Tibial nerve (tissue), 4 donors: ENCODE results near the gene CCDC40. TPM values are rescaled to one million over a fixed set of nuclear protein-coding genes. Genes with fewer than 3 reads are reported as not detected.
"Not testable (repeated sequence)": the region's sequence is repeated elsewhere in the genome, so short reads cannot be mapped to it uniquely, and the experiment has no call there.

Experiments
- DNase-seq, 2 donors: peaks; one replicate each; pipeline ENCODE4 v3.0.0-alpha.2; 2019; ENCODE audit warnings: low spot score in 2 of 2
- H3K27ac ChIP-seq, 4 donors: fragments of 200-600 bp; sonication (generic) in 3 of 4; one replicate each; pipeline ENCODE4 v1.5.1; 2017 to 2019; ENCODE audit warnings: mild to moderate bottlenecking in 1 of 4
- H3K27me3 ChIP-seq, 2 donors: fragments of 200-600 bp; sonication (generic) in 1 of 2; one replicate each; pipeline versions ENCODE4 v1.5.1 to v1.6.0; 2017 to 2019
- H3K36me3 ChIP-seq, 3 donors: fragments of 200-600 bp; sonication (generic); one replicate each; pipeline ENCODE4 v1.5.1; 2018 to 2019
- H3K4me1 ChIP-seq, 4 donors: fragments of 200-600 bp; sonication (generic) in 3 of 4; one replicate each; pipeline ENCODE4 v1.5.1; 2017 to 2019
- H3K4me3 ChIP-seq, 4 donors: fragments of 200-600 bp; sonication (generic) in 3 of 4; one replicate each; pipeline ENCODE4 v1.5.1; 2017 to 2019; ENCODE audit warnings: mild to moderate bottlenecking in 1 of 4, moderate library complexity in 1 of 4
- H3K9me3 ChIP-seq, 4 donors: fragments of 200-600 bp; sonication (generic) in 3 of 4; one replicate each; pipeline ENCODE4 v1.5.1; 2017 to 2019
- CTCF ChIP-seq, 5 experiments: fragments of 200-600 bp in 3 of 5; fragments of 450-650 bp in 2 of 5; sonication (generic) in 3 of 5; IDR thresholded peaks; one replicate each; pipeline ENCODE4 v1.5.1; 2016 to 2019; ENCODE audit warnings: antibody characterized with exemption in 5 of 5, mild to moderate bottlenecking in 3 of 5, moderate library complexity in 2 of 5
- EP300 ChIP-seq, 2 donors: sonication (generic); formaldehyde crosslinking; IDR thresholded peaks; one replicate each; pipeline ENCODE4 v1.6.1; 2017; ENCODE audit warnings: antibody characterized with exemption in 2 of 2, mild to moderate bottlenecking in 1 of 2
- POLR2A ChIP-seq, 2 donors: fragments of 450-650 bp; IDR thresholded peaks; one replicate each; pipeline ENCODE4 v1.6.1; 2017; ENCODE audit warnings: antibody characterized with exemption in 2 of 2, mild to moderate bottlenecking in 2 of 2, moderate library complexity in 2 of 2
- WGBS, 2 donors: methylation state at CpG; one replicate each; pipeline ENCODE4 v1.1.5; 2018; 5-methylcytosine and 5-hydroxymethylcytosine counted together
- total RNA-seq, 4 donors: library from RNA; depleted of rRNA; stranded (reverse); fragments of >200 nt; gene quantifications; one replicate each; pipeline ENCODE4 v1.1.0, GENCODE V29; 2016

Gene CCDC40
- total RNA-seq, 4 donors from 2014 or later = 7.1 to 13.8 (median 12.0) TPM

DNA sequence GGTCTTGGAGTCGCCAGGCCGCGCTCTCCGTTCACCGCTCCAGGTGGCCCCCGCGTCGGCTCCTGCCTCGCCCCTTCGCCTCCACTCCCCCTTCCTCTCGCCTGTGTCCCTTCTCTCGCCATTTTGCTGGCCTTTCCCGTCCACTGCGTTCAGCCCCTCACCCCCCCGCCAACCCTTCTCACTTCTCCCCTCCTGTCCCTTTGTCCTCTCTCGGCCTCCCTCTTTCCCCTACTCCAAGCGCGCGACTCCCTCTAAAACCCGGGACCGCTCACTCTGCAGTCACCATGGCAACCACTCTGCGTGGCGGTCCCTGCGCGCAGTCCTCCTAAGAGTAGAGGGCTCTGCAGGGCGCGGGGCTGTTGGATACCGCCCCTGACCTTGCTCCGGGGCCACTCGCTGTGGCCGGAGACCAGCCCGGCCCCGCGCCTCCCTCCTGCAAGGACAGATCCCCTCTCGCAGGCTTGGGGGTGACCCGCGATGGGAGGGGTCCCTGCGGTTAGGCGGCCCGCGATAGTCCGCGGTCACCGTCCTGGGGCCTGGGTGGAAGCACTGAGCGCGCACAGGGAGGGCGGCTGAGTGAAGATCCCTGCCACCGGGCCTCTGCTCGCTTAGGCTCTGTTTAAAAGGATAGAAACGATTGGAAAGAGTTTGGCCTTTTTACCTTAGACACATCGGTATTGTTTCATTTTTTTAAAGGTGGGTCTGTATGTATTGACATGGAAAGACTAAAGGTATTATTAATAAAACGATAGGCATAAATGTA is 454 bp downstream of the CCDC40 start:
- DNase-seq = no peak
- 2 to 4% methylated on average over 27 to 52 of the region's 52 CpGs for WGBS, 2 donors
- H3K27ac ChIP-seq = peak overlapping the region; percentile 62 to 98 (median 92)
- no peaks in the 10 kb centered on the region for H3K27me3 ChIP-seq
- peaks cover 0 to 36% (median 8%) of the 10 kb centered on the region in 4 donors for H3K4me1 ChIP-seq
- TF ChIP-seq CTCF (IDR thresholded peaks at IDR 0.05) = no peak
- TF ChIP-seq EP300 (IDR thresholded peaks at IDR 0.05) = no peak
- no peak for TF ChIP-seq POLR2A (IDR thresholded peaks at IDR 0.05)
- H3K9me3 ChIP-seq = no peaks in the 10 kb centered on the region
- peak overlapping the region; percentile 56 to 98 (median 80) for H3K4me3 ChIP-seq
- H3K36me3 ChIP-seq = peaks cover 0 to 21% (median 0%) of the 10 kb centered on the region in 3 donors

- Histone ChIP-seq H3K27me3 (no peaks in the 10 kb centered on the region), H3K27ac (no peak overlapping the region), H3K4me3 (no peak overlapping the region), H3K9me3 (no peaks in the 10 kb centered on the region), H3K36me3 (peaks cover 0 to 49% (median 0%) of the 10 kb centered on the region in 3 donors), H3K4me1 (no peaks in the 10 kb centered on the region)
- no peak for TF ChIP-seq POLR2A (IDR thresholded peaks at IDR 0.05)
- TF ChIP-seq CTCF (IDR thresholded peaks at IDR 0.05) = no peak
- TF ChIP-seq EP300 (IDR thresholded peaks at IDR 0.05) = no peak
- no peak for DNase-seq
- WGBS, 2 donors = 85 to 89% methylated on average over 6 of the region's 6 CpGs
Measured at GRCh38 chr17:80043963-80044362, 7.5 kb downstream of the CCDC40 start.

DNA sequence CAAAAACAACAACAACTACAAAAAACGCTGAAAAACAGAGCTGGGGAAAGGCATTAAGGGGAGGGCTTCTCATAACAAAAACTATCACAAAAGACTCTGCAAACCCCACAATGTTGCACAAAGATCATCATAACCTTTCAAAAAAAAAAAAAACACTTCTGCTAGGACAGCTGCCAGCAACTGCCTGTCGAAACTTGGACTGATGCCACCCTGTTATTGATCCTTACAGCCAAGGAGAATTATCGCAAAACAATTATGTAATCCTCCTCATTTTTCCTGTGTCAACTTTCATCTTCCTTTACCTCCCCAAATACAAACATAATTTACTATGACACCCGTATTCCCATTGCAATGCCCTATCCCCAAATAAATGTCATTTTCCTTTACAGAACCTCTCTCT is 9.3 kb downstream of the CCDC40 start:
- WGBS, 2 donors = 36 to 55% methylated on average over 4 of the region's 4 CpGs
- Histone ChIP-seq H3K36me3 (peaks cover 0 to 52% (median 0%) of the 10 kb centered on the region in 3 donors), H3K9me3 (no peaks in the 10 kb centered on the region), H3K4me1 (no peaks in the 10 kb centered on the region), H3K4me3 (no peak overlapping the region), H3K27me3 (no peaks in the 10 kb centered on the region), H3K27ac (no peak overlapping the region)
- TF ChIP-seq POLR2A (IDR thresholded peaks at IDR 0.05) (no peak), CTCF (IDR thresholded peaks at IDR 0.05) (no peak), EP300 (IDR thresholded peaks at IDR 0.05) (no peak)
- no peak for DNase-seq

GRCh38 chr17:80046709-80047108 is 10.3 kb downstream of the CCDC40 start:
- H3K27ac ChIP-seq, H3K4me3 ChIP-seq, H3K9me3 ChIP-seq, DNase-seq, H3K27me3 ChIP-seq, H3K4me1 ChIP-seq: not testable (repeated sequence)
- H3K36me3 ChIP-seq = peaks cover 0 to 46% (median 0%) of the 10 kb centered on the region in 3 donors
- WGBS, 2 donors = 96 to 98% methylated on average over 10 of the region's 10 CpGs

DNA sequence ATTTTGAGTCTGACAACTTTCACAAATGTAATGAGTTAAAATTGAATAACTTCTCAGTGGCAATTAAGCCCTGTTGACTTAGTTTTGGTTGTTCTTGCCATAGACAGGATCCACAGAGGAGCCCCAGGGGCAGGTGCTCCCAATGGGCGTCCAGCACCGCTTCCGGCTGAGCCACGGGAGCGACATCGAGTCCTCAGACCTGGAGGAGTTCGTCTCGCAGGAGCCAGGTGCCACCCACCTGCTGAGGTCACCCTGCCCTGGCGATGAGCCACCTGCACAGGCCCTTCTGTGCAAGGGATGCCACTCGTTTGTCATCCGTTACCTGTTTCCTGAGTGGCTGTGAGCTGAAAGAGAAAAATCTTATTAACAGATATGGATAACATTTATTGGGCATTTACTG is 10.7 kb downstream of the CCDC40 start:
- WGBS, 2 donors = 88 to 92% methylated on average over 11 of the region's 11 CpGs
- TF ChIP-seq EP300 (IDR thresholded peaks at IDR 0.05) (no peak), CTCF (IDR thresholded peaks at IDR 0.05) (no peak), POLR2A (IDR thresholded peaks at IDR 0.05) (no peak)
- H3K36me3 ChIP-seq = peaks cover 0 to 42% (median 0%) of the 10 kb centered on the region in 3 donors
- H3K27ac ChIP-seq = no peak overlapping the region
- H3K27me3 ChIP-seq = no peaks in the 10 kb centered on the region
- DNase-seq = no peak
- H3K9me3 ChIP-seq = no peaks in the 10 kb centered on the region
- H3K4me3 ChIP-seq = no peak overlapping the region
- no peaks in the 10 kb centered on the region for H3K4me1 ChIP-seq
